Cerebellar nuclear complex (tissue), 1 donor: ENCODE data around the gene SIRT2.
A peak's percentile ranks its signal among the peaks of the same experiment; 100 is the strongest.
"Not testable (repeated sequence)": the region's sequence is repeated elsewhere in the genome, so short reads cannot be mapped to it uniquely, and the experiment has no call there.

Source experiments
- DNase-seq, 2 experiments: peaks; one replicate each; lab custom pipeline; 2025; lab: John Stamatoyannopoulos, UW

SIRT2 gene

GRCh38 chr19:38899447-38900201, at the start of gene SIRT2, which contains the start of gene NFKBIB:
SIRT2 (minus strand) TSS chr19:38899618; CDS start chr19:38899521, 97 bp downstream.
NFKBIB (plus strand) TSS chr19:38899969; CDS start chr19:38900033, 64 bp downstream.
- DNase-seq = peak; percentile 99 to 100

- no peak for DNase-seq
These were observed 47.0 kb upstream of the SIRT2 start for GRCh38 chr19:38946229-38947010.

GRCh38 chr19:38945562-38946228, 46.3 kb upstream of the SIRT2 start:
- DNase-seq = no peak

- no peak for DNase-seq
These were observed 45.6 kb upstream of the SIRT2 start for GRCh38 chr19:38944981-38945506.

GRCh38 chr19:38942471-38943181, 43.2 kb upstream of the SIRT2 start:
- DNase-seq = no peak

- DNase-seq = no peak
These were observed 42.6 kb upstream of the SIRT2 start for GRCh38 chr19:38941979-38942378.

- DNase-seq = not testable (repeated sequence)
These were observed 42.0 kb upstream of the SIRT2 start for GRCh38 chr19:38941466-38941865.

GRCh38 chr19:38939957-38940356, 40.5 kb upstream of the SIRT2 start:
- DNase-seq = no peak

- no peak for DNase-seq
These were observed 34.1 kb upstream of the SIRT2 start for GRCh38 chr19:38933544-38933943.

GRCh38 chr19:38932425-38933179, 33.2 kb upstream of the SIRT2 start:
- no peak for DNase-seq

GRCh38 chr19:38931521-38931793, 32.0 kb upstream of the SIRT2 start:
- DNase-seq = no peak

GRCh38 chr19:38930776-38931520, 31.5 kb upstream of the SIRT2 start, which contains the start of gene MRPS12:
MRPS12 (plus strand) TSS chr19:38930944; CDS start chr19:38931295, 351 bp downstream.
- DNase-seq = peak; percentile 93 to 98

- peak; percentile 62 to 75 for DNase-seq
These were observed 30.7 kb upstream of the SIRT2 start, which contains the start of gene SARS2 for GRCh38 chr19:38929929-38930775. SARS2 (minus strand) TSS chr19:38930763; CDS start chr19:38930736, 27 bp downstream.

- no peak for DNase-seq
These were observed 29.1 kb upstream of the SIRT2 start for GRCh38 chr19:38928391-38929001.

- DNase-seq = no peak
These were observed 25.0 kb upstream of the SIRT2 start for GRCh38 chr19:38924388-38924787.

GRCh38 chr19:38922482-38922881, 23.1 kb upstream of the SIRT2 start:
- no peak for DNase-seq

- DNase-seq = no peak
These were observed 22.2 kb upstream of the SIRT2 start for GRCh38 chr19:38921420-38922274.
